ENCODE data around the gene NOXO1. TPM values are rescaled to one million over a fixed set of nuclear protein-coding genes. Genes with fewer than 3 reads are reported as not detected.

The NOXO1 gene
- polyA plus RNA-seq, 4 donors: 0.52 to 0.97 (median 0.65) TPM

Other genes with a start within 250 kb of the NOXO1 start
- 10 to 100 TPM; 23.2 to 49.8 (median 24.3) TPM for gene NME3, start 209.9 kb downstream of the NOXO1 start, polyA plus RNA-seq (ENCODE audit: insufficient read length in 4 of 4)
- gene EME2, start 208.7 kb downstream of the NOXO1 start, polyA plus RNA-seq (ENCODE audit: insufficient read length in 4 of 4): 10 to 100 TPM in 1 of 4 donors, 1 to 10 TPM in 3; 6.7 to 10.7 (median 8.6) TPM
- 10 to 100 TPM; 64.2 to 87.3 (median 66.9) TPM for gene MRPS34, start 208.3 kb downstream of the NOXO1 start, polyA plus RNA-seq (ENCODE audit: insufficient read length in 4 of 4)
- 10 to 100 TPM; 34.9 to 58.0 (median 38.5) TPM for gene SPSB3, start 198.9 kb downstream of the NOXO1 start, polyA plus RNA-seq (ENCODE audit: insufficient read length in 4 of 4)
- 10 to 100 TPM; 36.8 to 62.7 (median 40.5) TPM for gene NUBP2, start 198.5 kb downstream of the NOXO1 start, polyA plus RNA-seq (ENCODE audit: insufficient read length in 4 of 4)
- 1 to 10 TPM; 2.2 to 4.6 (median 2.7) TPM for gene IGFALS, start 187.8 kb downstream of the NOXO1 start, polyA plus RNA-seq (ENCODE audit: insufficient read length in 4 of 4)
- 10 to 100 TPM; 34.3 to 51.3 (median 37.5) TPM for gene HAGH, start 154.6 kb downstream of the NOXO1 start, polyA plus RNA-seq (ENCODE audit: insufficient read length in 4 of 4)
- 10 to 100 TPM; 35.4 to 52.7 (median 43.9) TPM for gene FAHD1, start 154.3 kb downstream of the NOXO1 start, polyA plus RNA-seq (ENCODE audit: insufficient read length in 4 of 4)
- gene MEIOB, start 109.3 kb downstream of the NOXO1 start, polyA plus RNA-seq (ENCODE audit: insufficient read length in 4 of 4): 1 to 10 TPM in 2 of 4 donors, under 1 TPM in 2; 0.37 to 1.7 (median 1.2) TPM
- gene HS3ST6, start 63.1 kb downstream of the NOXO1 start, polyA plus RNA-seq (ENCODE audit: insufficient read length in 4 of 4): under 1 TPM; 0.14 to 0.88 (median 0.32) TPM
- gene MSRB1, start 38.3 kb downstream of the NOXO1 start, polyA plus RNA-seq (ENCODE audit: insufficient read length in 4 of 4): 10 to 100 TPM; 62.5 to 86.2 (median 67.2) TPM
- under 1 TPM; 0.18 to 0.31 (median 0.21) TPM for gene RPL3L, start 26.8 kb downstream of the NOXO1 start, polyA plus RNA-seq (ENCODE audit: insufficient read length in 4 of 4)
- gene NDUFB10, start 21.9 kb downstream of the NOXO1 start, polyA plus RNA-seq (ENCODE audit: insufficient read length in 4 of 4): 100 to 1,000 TPM; 125 to 156 (median 130) TPM
- 1,000 to 10,000 TPM; 1,839 to 2,451 (median 2,117) TPM for gene RPS2, start 16.6 kb downstream of the NOXO1 start, polyA plus RNA-seq (ENCODE audit: insufficient read length in 4 of 4)
- not detected for gene RNF151, start 14.6 kb downstream of the NOXO1 start, polyA plus RNA-seq (ENCODE audit: insufficient read length in 4 of 4)
- 10 to 100 TPM; 26.0 to 47.2 (median 35.0) TPM for gene TBL3, start 9.4 kb downstream of the NOXO1 start, polyA plus RNA-seq (ENCODE audit: insufficient read length in 4 of 4)
- gene GFER, start 2.7 kb upstream of the NOXO1 start, polyA plus RNA-seq (ENCODE audit: insufficient read length in 4 of 4): 10 to 100 TPM; 24.2 to 36.0 (median 27.1) TPM
- gene SYNGR3, start 8.5 kb upstream of the NOXO1 start, polyA plus RNA-seq (ENCODE audit: insufficient read length in 4 of 4): 1 to 10 TPM; 1.2 to 2.6 (median 2.3) TPM
- gene ZNF598, start 28.4 kb upstream of the NOXO1 start, polyA plus RNA-seq (ENCODE audit: insufficient read length in 4 of 4): 10 to 100 TPM; 17.6 to 27.5 (median 18.1) TPM
- 10 to 100 TPM in 1 of 4 donors, 1 to 10 TPM in 3; 3.8 to 10.3 (median 5.5) TPM for gene NPW, start 38.3 kb upstream of the NOXO1 start, polyA plus RNA-seq (ENCODE audit: insufficient read length in 4 of 4)
- gene NHERF2, start 45.4 kb upstream of the NOXO1 start, polyA plus RNA-seq (ENCODE audit: insufficient read length in 4 of 4): 100 to 1,000 TPM; 117 to 185 (median 126) TPM
- gene NTHL1, start 66.4 kb upstream of the NOXO1 start, polyA plus RNA-seq (ENCODE audit: insufficient read length in 4 of 4): 10 to 100 TPM; 17.6 to 26.6 (median 19.0) TPM
- 100 to 1,000 TPM; 121 to 152 (median 136) TPM for gene TSC2, start 66.5 kb upstream of the NOXO1 start, polyA plus RNA-seq (ENCODE audit: insufficient read length in 4 of 4)
- gene PKD1, start 154.4 kb upstream of the NOXO1 start, polyA plus RNA-seq (ENCODE audit: insufficient read length in 4 of 4): 100 to 1,000 TPM in 1 of 4 donors, 10 to 100 TPM in 3; 55.0 to 101 (median 69.2) TPM
- gene RAB26, start 167.2 kb upstream of the NOXO1 start, polyA plus RNA-seq (ENCODE audit: insufficient read length in 4 of 4): 1 to 10 TPM; 2.0 to 3.5 (median 2.4) TPM
- 10 to 100 TPM; 53.7 to 63.4 (median 57.5) TPM for gene TRAF7, start 174.3 kb upstream of the NOXO1 start, polyA plus RNA-seq (ENCODE audit: insufficient read length in 4 of 4)
- 1 to 10 TPM; 1.2 to 3.1 (median 1.4) TPM for gene CASKIN1, start 215.1 kb upstream of the NOXO1 start, polyA plus RNA-seq (ENCODE audit: insufficient read length in 4 of 4)
- gene MLST8, start 224.0 kb upstream of the NOXO1 start, polyA plus RNA-seq (ENCODE audit: insufficient read length in 4 of 4): 10 to 100 TPM; 43.9 to 49.5 (median 46.3) TPM
- 1 to 10 TPM; 4.1 to 9.2 (median 5.4) TPM for gene BRICD5, start 229.4 kb upstream of the NOXO1 start, polyA plus RNA-seq (ENCODE audit: insufficient read length in 4 of 4)
- 10 to 100 TPM; 12.7 to 15.5 (median 14.1) TPM for gene PGP, start 233.4 kb upstream of the NOXO1 start, polyA plus RNA-seq (ENCODE audit: insufficient read length in 4 of 4)
- gene E4F1, start 242.1 kb upstream of the NOXO1 start, polyA plus RNA-seq (ENCODE audit: insufficient read length in 4 of 4): 10 to 100 TPM; 15.9 to 25.4 (median 16.8) TPM